ENCODE data around the gene TATDN2.

DNA sequence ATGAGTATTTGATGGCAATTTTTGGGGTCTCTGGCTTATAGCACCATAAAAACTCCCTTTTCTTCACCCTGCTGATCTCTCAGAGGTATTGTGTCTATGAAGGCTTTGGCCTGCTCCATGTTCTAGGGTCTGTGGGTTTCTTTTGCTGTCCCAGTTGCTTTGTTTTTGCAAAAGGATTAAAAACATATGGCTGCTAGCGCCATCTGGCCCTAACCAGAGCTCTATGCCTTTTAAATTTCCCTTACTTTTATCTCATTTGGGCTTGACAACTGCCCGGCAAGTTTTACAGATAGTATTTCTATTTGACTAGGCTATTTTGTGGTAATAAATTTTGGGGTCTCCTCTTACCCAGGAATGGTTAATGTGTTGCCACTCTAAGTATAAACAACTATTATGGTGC is 50.9 kb downstream of the TATDN2 start:
- no peak for TF ChIP-seq POLR2A (IDR thresholded peaks at IDR 0.05; ENCODE audit: low read length)
- no peak for TF ChIP-seq GATA1 (IDR thresholded peaks at IDR 0.05; ENCODE audit: low read depth, low read length)
